ENCODE data around the gene CCDC70. TPM values are rescaled to one million over a fixed set of nuclear protein-coding genes. Genes with fewer than 3 reads are reported as not detected.
A peak's percentile ranks its signal among the peaks of the same experiment; 100 is the strongest.

CCDC70 gene
- total RNA-seq (not detected), polyA plus RNA-seq (not detected)

DNA sequence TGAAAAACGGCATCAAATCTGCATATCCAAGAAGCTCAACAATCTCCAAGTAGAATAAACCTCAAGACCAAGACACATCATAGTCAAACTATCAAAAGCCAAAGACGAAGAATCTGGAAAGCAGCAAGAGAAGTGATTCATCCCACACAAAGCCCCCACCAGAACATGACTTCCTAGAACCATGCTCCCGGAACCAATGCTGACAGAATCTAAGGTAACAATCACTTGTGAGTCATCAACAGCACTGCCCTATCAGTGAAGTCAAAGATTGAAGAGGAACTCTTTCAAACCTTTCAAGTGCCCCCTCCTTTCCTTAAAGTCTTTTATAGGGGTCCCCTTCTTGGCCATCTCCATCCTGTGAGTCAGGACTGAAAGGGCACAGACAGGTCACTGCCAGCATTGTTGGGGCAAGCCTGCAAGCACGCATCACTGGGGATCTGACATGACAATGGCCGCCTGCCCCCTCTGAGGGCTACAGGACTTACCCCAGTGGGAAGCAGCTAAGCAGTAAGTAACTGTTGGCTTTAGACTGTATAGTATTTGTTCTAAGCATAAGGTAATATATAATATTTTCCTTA, at the start of gene CCDC70:
Gene CCDC70, plus strand, starts transcription at position 247 of the 578 bp plus-strand sequence. CDS start 3,443 bp downstream, outside the sequence.
- no peak within 1 kb of the TSS for H3K4me3 ChIP-seq (ENCODE audit: low read depth, low read length)
- no peaks in the 10 kb centered on the region for H3K9me3 ChIP-seq (ENCODE audit: control insufficient read depth in 2 of 2, low read length in 2 of 2)
- peaks cover 7% of the 10 kb centered on the region for H3K27me3 ChIP-seq (ENCODE audit: control insufficient read depth, insufficient read depth, low read length)
- H3K4me1 ChIP-seq (ENCODE audit: control insufficient read depth, insufficient read depth, low read length, poor library complexity, severe bottlenecking): no peaks in the 10 kb centered on the region
- Mint-ChIP-seq H3K9me3 (no peaks in the 10 kb centered on the region), H3K27me3 (peaks cover 33% of the 10 kb centered on the region), H3K4me1 (peaks cover 0 to 6% (median 2%) of the 10 kb centered on the region in 4 donors), H3K36me3 (no peaks in the 10 kb centered on the region), H3K27ac (peak within 1 kb of the TSS in 1 of 3 donors; percentile 50), H3K4me3 (no peak within 1 kb of the TSS)
- H3K27ac ChIP-seq (ENCODE audit: insufficient read depth, low read length, poor library complexity, severe bottlenecking): no peak within 1 kb of the TSS
- DNase-seq (peak in 1 of 3 donors; percentile 16), ATAC-seq (ENCODE audit: low read depth in 2 of 2) (peak; percentile 43 to 63)
- no peaks in the 10 kb centered on the region for H3K36me3 ChIP-seq (ENCODE audit: control insufficient read depth, insufficient read depth, low read length)

DNA sequence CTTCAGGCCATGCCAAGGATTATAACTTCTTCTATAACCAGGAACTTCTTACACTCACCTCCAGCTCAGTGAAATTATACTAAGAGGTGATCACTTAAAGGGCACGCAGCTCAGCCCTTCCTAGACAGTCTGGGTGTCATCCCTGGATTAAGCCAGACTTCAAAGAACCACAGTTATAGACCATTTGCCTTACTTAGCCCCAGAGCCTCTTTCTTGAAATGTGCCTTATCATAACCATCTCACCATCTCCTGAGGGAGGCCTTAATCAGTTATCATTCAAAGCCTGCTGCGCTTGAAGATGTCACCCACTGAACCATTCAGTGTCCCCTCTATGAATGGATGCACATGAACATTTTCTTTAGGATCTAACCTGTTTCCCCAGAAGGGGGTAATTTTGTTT, 47.7 kb upstream of the CCDC70 start:
- no peaks in the 10 kb centered on the region for H3K27me3 Mint-ChIP-seq
- H3K9me3 Mint-ChIP-seq: peaks cover 0 to 2% (median 0%) of the 10 kb centered on the region in 7 donors
- H3K27ac ChIP-seq (ENCODE audit: insufficient read depth, low read length, poor library complexity, severe bottlenecking): no peak overlapping the region
- H3K4me1 Mint-ChIP-seq: peaks cover 12 to 72% (median 48%) of the 10 kb centered on the region in 4 donors
- H3K4me1 ChIP-seq (ENCODE audit: control insufficient read depth, insufficient read depth, low read length, poor library complexity, severe bottlenecking): peaks cover 26% of the 10 kb centered on the region
- peaks cover 18% of the 10 kb centered on the region for H3K36me3 ChIP-seq (ENCODE audit: control insufficient read depth, insufficient read depth, low read length)
- peak overlapping the region in 1 of 3 donors; percentile 98 for H3K27ac Mint-ChIP-seq
- DNase-seq: no peak
- peaks cover 37% of the 10 kb centered on the region for H3K36me3 Mint-ChIP-seq
- no peak overlapping the region for H3K4me3 ChIP-seq (ENCODE audit: low read depth, low read length)
- H3K27me3 ChIP-seq (ENCODE audit: control insufficient read depth, insufficient read depth, low read length): no peaks in the 10 kb centered on the region
- no peak for ATAC-seq (ENCODE audit: low read depth in 2 of 2)
- H3K4me3 Mint-ChIP-seq: peak overlapping the region in 1 of 4 donors; percentile 14
- H3K9me3 ChIP-seq (ENCODE audit: control insufficient read depth in 2 of 2, low read length in 2 of 2): no peaks in the 10 kb centered on the region

DNA sequence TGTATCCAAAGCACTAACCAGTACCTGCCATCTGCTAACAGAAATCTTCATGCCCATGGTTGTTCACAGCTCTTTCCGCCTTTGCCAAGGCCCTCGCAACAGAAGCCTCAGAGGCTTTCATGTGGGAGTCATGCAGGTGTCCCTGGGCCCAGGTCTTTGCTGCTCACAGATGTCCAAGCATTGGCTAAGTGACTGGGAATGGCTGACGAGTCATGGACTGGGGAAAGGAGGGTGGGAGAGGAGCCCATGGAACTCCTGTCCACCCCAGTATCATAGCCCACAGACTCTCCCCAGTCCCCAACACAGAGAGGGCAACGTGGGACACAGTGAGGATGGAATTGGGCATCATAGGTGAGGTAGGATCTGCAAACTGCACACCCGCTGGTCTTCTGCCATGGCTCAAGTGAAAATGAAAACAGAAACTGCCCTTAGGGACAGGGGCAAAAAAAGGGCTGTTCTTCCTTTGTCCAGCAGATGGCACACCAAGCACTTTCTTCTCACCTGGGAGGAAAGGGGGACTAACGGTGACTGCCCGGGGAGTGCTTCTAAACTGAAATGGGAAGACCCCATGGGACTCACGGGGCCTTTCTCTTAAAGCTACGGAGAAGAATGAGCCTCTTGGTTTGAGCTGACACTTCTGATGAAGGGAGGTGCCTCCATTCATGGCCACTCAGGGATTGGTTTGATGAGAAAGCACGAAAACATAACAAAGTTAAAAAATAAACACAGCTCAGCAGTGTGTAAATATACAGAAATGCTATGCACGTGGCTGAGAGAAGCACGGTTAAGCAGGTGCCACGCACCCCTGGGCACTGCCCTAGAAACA, 46.7 kb upstream of the CCDC70 start:
- Mint-ChIP-seq H3K4me1 (peaks cover 14 to 82% (median 53%) of the 10 kb centered on the region in 4 donors), H3K36me3 (peaks cover 28% of the 10 kb centered on the region), H3K27me3 (no peaks in the 10 kb centered on the region), H3K27ac (peak overlapping the region; percentile 88 to 98 (median 93)), H3K4me3 (peak overlapping the region; percentile 3 to 83 (median 58)), H3K9me3 (no peaks in the 10 kb centered on the region)
- H3K27me3 ChIP-seq (ENCODE audit: control insufficient read depth, insufficient read depth, low read length): no peaks in the 10 kb centered on the region
- peak; percentile 62 to 88 (median 79) for DNase-seq
- H3K9me3 ChIP-seq (ENCODE audit: control insufficient read depth in 2 of 2, low read length in 2 of 2): no peaks in the 10 kb centered on the region
- H3K27ac ChIP-seq (ENCODE audit: insufficient read depth, low read length, poor library complexity, severe bottlenecking): peak overlapping the region; percentile 56
- H3K36me3 ChIP-seq (ENCODE audit: control insufficient read depth, insufficient read depth, low read length): peaks cover 13% of the 10 kb centered on the region
- peaks cover 36% of the 10 kb centered on the region for H3K4me1 ChIP-seq (ENCODE audit: control insufficient read depth, insufficient read depth, low read length, poor library complexity, severe bottlenecking)
- H3K4me3 ChIP-seq (ENCODE audit: low read depth, low read length): peak overlapping the region; percentile 58
- ATAC-seq (ENCODE audit: low read depth in 2 of 2): peak; percentile 70 to 77

DNA sequence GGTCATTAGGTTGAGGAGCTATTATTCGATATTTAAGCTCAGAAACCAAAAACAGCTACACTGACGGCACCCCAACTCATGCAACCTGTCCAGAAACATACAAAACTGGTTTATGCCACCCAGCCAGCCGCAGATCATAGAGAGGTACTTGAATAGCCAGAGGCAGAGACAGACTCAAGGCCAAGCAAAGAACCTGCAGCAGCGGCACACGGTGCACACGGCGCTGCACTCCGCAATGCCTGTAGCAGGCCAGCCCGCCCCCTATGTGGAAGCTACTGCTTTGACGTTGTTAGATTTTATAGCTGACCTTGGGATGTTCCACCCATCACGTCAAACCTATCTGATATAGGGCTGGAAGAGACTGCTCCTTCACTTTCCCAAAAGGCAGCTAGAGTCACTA, 45.9 kb upstream of the CCDC70 start:
- Mint-ChIP-seq H3K27ac (peak overlapping the region; percentile 88 to 98 (median 93)), H3K27me3 (no peaks in the 10 kb centered on the region), H3K4me3 (peak overlapping the region; percentile 34 to 83 (median 58)), H3K9me3 (no peaks in the 10 kb centered on the region), H3K36me3 (peaks cover 28% of the 10 kb centered on the region), H3K4me1 (peaks cover 19 to 90% (median 61%) of the 10 kb centered on the region in 4 donors)
- peaks cover 12% of the 10 kb centered on the region for H3K36me3 ChIP-seq (ENCODE audit: control insufficient read depth, insufficient read depth, low read length)
- DNase-seq (no peak), ATAC-seq (ENCODE audit: low read depth in 2 of 2) (no peak)
- H3K9me3 ChIP-seq (ENCODE audit: control insufficient read depth in 2 of 2, low read length in 2 of 2): no peaks in the 10 kb centered on the region
- H3K27ac ChIP-seq (ENCODE audit: insufficient read depth, low read length, poor library complexity, severe bottlenecking): peak overlapping the region; percentile 56
- peak overlapping the region; percentile 58 for H3K4me3 ChIP-seq (ENCODE audit: low read depth, low read length)
- H3K4me1 ChIP-seq (ENCODE audit: control insufficient read depth, insufficient read depth, low read length, poor library complexity, severe bottlenecking): peaks cover 44% of the 10 kb centered on the region
- H3K27me3 ChIP-seq (ENCODE audit: control insufficient read depth, insufficient read depth, low read length): no peaks in the 10 kb centered on the region

DNA sequence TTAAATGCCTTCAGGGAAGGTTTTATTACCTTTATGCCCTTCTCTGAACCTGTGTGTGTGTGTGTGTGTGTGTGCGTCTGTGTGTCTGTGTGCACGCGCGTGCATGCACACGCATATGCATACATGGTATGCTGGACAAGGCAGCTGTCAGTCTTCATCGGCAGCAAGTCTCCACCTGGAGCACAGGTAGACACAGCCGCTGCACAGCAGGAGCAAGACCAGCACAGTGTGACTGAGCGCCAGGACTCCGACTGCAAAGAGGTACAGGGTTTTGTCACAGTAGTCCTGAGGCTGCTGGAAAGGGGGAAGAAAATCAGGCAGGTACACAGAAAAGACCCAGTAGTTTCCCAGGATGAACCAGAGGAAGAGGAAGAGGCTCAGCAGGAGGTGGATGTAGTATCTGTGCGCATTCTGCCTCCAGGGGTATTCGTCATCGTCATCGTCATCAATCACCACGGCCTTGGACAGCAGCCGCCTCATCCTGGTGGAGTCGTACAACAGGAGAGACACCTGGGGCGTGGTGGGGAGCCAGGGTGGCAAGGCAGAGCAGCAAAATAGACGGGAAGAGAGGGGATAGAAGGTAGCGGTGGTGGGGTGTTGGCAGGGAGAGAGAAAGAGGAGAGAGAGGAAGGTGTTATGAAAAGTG, 45.0 kb upstream of the CCDC70 start:
- Mint-ChIP-seq H3K4me3 (peak overlapping the region in 3 of 4 donors; percentile 41 to 83 (median 74)), H3K27ac (peak overlapping the region; percentile 66 to 98 (median 97)), H3K4me1 (peaks cover 27 to 96% (median 68%) of the 10 kb centered on the region in 4 donors), H3K36me3 (peaks cover 28% of the 10 kb centered on the region), H3K27me3 (no peaks in the 10 kb centered on the region), H3K9me3 (no peaks in the 10 kb centered on the region)
- Histone ChIP-seq H3K27me3 (ENCODE audit: control insufficient read depth, insufficient read depth, low read length) (no peaks in the 10 kb centered on the region), H3K4me3 (ENCODE audit: low read depth, low read length) (no peak overlapping the region), H3K36me3 (ENCODE audit: control insufficient read depth, insufficient read depth, low read length) (peaks cover 10% of the 10 kb centered on the region), H3K4me1 (ENCODE audit: control insufficient read depth, insufficient read depth, low read length, poor library complexity, severe bottlenecking) (peaks cover 53% of the 10 kb centered on the region), H3K9me3 (ENCODE audit: control insufficient read depth in 2 of 2, low read length in 2 of 2) (no peaks in the 10 kb centered on the region), H3K27ac (ENCODE audit: insufficient read depth, low read length, poor library complexity, severe bottlenecking) (no peak overlapping the region)
- DNase-seq (no peak), ATAC-seq (ENCODE audit: low read depth in 2 of 2) (no peak)

DNA sequence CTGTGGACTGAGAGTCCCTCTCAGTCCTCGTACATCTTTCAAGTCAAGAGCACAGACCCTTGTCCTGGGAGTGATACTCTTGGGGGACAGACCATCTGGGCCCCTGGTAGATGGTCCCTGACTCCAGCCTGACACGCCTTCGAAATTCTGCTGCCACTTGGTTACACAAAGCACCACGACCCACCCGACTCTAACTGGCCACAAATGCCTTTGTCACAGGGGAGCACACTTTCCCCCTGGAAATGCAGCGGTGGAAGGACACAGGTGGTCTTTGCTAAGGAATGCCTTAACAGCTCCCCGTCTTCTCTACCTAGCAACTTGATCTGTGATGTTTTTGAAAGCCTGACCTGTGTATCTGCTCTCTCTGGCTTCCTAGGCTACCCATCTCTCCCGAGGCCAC, 44.1 kb upstream of the CCDC70 start:
- ATAC-seq (ENCODE audit: low read depth in 2 of 2) (no peak), DNase-seq (no peak)
- no peaks in the 10 kb centered on the region for H3K27me3 Mint-ChIP-seq
- peak overlapping the region in 3 of 4 donors; percentile 41 to 87 (median 69) for H3K4me3 Mint-ChIP-seq
- H3K36me3 Mint-ChIP-seq: peaks cover 28% of the 10 kb centered on the region
- no peaks in the 10 kb centered on the region for H3K27me3 ChIP-seq (ENCODE audit: control insufficient read depth, insufficient read depth, low read length)
- peaks cover 63% of the 10 kb centered on the region for H3K4me1 ChIP-seq (ENCODE audit: control insufficient read depth, insufficient read depth, low read length, poor library complexity, severe bottlenecking)
- H3K4me3 ChIP-seq (ENCODE audit: low read depth, low read length): no peak overlapping the region
- peaks cover 30 to 98% (median 73%) of the 10 kb centered on the region in 4 donors for H3K4me1 Mint-ChIP-seq
- H3K9me3 ChIP-seq (ENCODE audit: control insufficient read depth in 2 of 2, low read length in 2 of 2): no peaks in the 10 kb centered on the region
- no peak overlapping the region for H3K27ac ChIP-seq (ENCODE audit: insufficient read depth, low read length, poor library complexity, severe bottlenecking)
- peaks cover 4% of the 10 kb centered on the region for H3K36me3 ChIP-seq (ENCODE audit: control insufficient read depth, insufficient read depth, low read length)
- H3K27ac Mint-ChIP-seq: peak overlapping the region; percentile 96 to 98 (median 97)
- H3K9me3 Mint-ChIP-seq: no peaks in the 10 kb centered on the region

DNA sequence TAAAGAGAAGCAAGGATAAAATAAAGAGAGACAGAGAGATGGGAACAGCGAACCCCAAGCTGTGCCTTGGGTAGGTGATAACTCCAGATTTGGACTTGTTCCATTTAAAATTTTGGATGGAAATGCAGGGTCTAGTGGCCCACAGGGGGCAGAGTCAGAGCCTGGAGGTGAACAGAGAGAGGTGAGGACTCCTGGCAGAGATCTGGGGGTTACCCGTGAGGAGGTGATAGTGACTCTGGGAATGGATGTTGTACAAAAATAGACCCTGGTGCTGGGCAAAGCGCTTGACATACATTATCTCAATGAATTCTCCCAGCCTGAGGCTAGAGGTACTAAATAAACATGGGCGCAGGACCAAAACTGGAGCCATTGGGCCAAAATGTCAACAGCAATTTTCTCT, 43.5 kb upstream of the CCDC70 start:
- no peaks in the 10 kb centered on the region for H3K27me3 Mint-ChIP-seq
- no peaks in the 10 kb centered on the region for H3K9me3 ChIP-seq (ENCODE audit: control insufficient read depth in 2 of 2, low read length in 2 of 2)
- H3K27me3 ChIP-seq (ENCODE audit: control insufficient read depth, insufficient read depth, low read length): no peaks in the 10 kb centered on the region
- H3K4me1 ChIP-seq (ENCODE audit: control insufficient read depth, insufficient read depth, low read length, poor library complexity, severe bottlenecking): peaks cover 68% of the 10 kb centered on the region
- H3K4me3 ChIP-seq (ENCODE audit: low read depth, low read length): no peak overlapping the region
- H3K27ac ChIP-seq (ENCODE audit: insufficient read depth, low read length, poor library complexity, severe bottlenecking): peak overlapping the region; percentile 84
- peak overlapping the region in 3 of 4 donors; percentile 48 to 87 (median 69) for H3K4me3 Mint-ChIP-seq
- peaks cover 25 to 97% (median 70%) of the 10 kb centered on the region in 4 donors for H3K4me1 Mint-ChIP-seq
- H3K36me3 Mint-ChIP-seq: peaks cover 28% of the 10 kb centered on the region
- peak overlapping the region; percentile 96 to 98 (median 97) for H3K27ac Mint-ChIP-seq
- no peak for ATAC-seq (ENCODE audit: low read depth in 2 of 2)
- no peak for DNase-seq
- H3K9me3 Mint-ChIP-seq: no peaks in the 10 kb centered on the region
- H3K36me3 ChIP-seq (ENCODE audit: control insufficient read depth, insufficient read depth, low read length): peaks cover 4% of the 10 kb centered on the region

Measured in CD4-positive, CD25-positive, alpha-beta regulatory T cell (primary cell).